ENCODE data around the gene HOXC6.
"Not testable (repeated sequence)": the region's sequence is repeated elsewhere in the genome, so short reads cannot be mapped to it uniquely, and the experiment has no call there.

The HOXC6 gene

DNA sequence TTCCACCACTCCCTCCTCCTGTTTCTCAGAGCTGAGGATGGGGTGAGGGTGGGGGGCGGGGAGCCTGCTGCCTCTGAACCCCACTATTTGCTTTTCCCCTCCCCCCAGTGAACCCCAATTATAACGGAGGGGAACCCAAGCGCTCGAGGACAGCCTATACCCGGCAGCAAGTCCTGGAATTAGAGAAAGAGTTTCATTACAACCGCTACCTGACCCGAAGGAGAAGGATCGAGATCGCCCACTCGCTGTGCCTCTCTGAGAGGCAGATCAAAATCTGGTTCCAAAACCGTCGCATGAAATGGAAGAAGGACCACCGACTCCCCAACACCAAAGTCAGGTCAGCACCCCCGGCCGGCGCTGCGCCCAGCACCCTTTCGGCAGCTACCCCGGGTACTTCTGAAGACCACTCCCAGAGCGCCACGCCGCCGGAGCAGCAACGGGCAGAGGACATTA, 26.5 kb downstream of the HOXC6 start:
- no peak for DNase-seq (ENCODE audit: low read depth in 2 of 2)

DNA sequence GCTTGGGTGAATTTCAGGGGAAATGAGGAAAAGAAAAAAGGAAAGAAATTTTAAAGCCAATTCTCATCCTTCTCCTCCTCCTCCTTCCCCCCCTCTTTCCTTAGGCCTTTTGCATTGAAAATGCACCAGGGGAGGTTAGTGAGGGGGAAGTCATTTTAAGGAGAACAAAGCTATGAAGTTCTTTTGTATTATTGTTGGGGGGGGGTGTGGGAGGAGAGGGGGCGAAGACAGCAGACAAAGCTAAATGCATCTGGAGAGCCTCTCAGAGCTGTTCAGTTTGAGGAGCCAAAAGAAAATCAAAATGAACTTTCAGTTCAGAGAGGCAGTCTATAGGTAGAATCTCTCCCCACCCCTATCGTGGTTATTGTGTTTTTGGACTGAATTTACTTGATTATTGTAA, 27.3 kb downstream of the HOXC6 start:
- DNase-seq (ENCODE audit: low read depth in 2 of 2): no peak

DNA sequence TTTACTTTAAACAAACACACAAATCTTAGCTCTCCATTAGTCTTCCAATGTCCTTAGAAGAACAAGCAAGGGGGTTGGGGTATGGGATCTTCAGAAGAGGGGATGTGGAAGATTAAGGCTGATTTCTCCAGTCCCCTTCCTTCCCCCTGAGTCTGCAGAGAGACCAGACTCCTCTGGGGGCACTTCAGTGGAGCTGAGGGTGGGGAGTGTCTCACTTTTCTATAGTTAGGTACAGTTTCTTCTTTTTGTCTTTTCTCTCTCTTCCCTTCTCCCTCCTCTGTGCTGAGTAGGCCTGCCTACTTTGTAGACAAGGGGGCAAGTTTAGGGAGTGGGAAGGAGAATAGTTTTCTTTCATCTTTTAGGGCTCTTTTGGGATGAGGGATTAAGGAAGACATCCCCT, 27.9 kb downstream of the HOXC6 start:
- DNase-seq (ENCODE audit: low read depth in 2 of 2): no peak

DNA sequence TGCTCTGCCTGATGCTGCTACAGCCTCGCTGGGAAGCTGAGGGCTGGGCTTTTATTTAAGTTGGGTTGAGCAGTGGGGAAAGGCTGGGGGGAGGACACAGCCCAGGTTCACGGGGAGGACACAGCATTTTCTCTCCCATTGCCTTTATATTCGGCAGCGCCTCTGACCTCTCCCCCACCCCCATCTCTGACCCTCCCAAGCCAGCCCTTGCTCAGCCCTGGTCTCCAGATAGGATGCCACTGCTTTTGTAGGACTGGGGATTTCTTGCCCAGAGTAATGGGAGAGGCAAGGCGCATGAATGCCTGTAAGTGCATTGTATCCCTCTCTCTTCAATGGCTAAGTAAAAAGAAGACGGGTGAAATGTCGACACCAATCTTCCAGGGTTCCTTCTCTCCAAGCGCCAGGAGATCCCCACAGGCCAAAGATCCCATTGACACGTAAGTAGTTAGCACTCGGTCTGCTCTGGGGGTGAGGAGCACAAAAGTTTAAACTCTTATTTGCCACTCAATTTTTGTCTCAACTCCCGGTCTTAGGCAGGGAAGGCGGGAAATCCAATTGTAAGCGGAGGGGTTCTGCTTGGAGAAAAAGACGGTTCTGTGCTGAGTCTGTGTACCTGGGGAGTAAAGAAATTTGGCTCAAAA, 30.0 kb downstream of the HOXC6 start:
- no peak for DNase-seq (ENCODE audit: low read depth in 2 of 2)

DNA sequence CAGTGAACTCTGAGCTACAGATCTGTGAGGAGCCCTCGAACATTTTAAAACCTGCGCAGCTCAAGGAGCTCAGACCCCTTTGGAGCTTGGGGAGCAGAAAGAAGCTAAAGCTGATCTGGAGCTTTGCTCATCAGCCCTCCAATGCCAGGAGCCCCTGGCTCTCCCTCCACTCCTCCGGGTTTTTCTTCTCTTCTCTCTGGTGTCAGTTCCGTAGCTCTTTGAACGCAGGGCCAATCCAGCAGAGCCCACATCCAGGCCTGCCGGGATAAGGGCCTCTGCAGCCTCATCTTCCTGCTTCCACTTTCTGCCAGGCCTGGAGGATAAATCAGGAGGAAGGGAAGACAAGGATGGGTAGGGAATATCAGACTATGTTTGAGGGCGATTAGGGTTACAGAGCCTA, 31.4 kb downstream of the HOXC6 start:
- no peak for DNase-seq (ENCODE audit: low read depth in 2 of 2)

DNA sequence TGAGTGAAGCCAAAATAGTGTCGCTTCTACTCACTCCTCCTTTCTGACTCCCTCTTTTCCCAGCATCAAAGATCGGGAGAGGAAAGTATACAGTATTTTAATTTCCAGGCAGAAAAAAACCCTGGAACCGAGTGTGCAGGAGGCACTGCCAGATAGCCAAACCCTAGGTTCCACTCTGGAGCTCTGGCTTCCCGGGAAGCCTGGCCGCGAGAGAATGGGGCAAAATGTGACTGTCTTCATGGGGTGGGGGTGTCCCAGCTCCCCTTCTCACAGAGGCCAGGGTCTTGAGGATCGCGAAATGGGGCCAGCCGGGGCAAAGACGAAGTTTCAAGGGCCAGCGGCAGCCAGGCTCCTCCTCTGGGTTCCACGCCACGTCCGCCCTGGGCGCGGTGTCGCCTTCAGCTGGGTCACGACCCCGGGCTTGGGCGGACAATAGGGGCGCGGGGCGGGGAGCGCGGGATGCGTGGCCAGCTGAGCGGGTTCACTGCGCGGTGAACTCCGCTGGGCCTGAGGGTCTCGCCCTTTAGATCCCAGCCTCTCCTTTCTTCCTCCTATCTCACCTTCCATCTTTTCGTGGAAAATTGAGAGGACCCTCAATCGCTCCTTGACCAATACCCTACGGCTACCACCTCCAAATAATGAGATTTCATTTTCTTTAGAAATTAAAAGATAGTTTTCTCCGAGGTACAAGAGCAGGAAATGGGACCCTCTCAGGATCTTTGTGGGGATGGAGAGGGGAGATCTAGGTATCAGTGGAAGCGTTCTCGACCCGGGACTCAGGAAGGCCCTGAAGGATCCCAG, 32.1 kb downstream of the HOXC6 start:
- DNase-seq (ENCODE audit: low read depth in 2 of 2): no peak

DNA sequence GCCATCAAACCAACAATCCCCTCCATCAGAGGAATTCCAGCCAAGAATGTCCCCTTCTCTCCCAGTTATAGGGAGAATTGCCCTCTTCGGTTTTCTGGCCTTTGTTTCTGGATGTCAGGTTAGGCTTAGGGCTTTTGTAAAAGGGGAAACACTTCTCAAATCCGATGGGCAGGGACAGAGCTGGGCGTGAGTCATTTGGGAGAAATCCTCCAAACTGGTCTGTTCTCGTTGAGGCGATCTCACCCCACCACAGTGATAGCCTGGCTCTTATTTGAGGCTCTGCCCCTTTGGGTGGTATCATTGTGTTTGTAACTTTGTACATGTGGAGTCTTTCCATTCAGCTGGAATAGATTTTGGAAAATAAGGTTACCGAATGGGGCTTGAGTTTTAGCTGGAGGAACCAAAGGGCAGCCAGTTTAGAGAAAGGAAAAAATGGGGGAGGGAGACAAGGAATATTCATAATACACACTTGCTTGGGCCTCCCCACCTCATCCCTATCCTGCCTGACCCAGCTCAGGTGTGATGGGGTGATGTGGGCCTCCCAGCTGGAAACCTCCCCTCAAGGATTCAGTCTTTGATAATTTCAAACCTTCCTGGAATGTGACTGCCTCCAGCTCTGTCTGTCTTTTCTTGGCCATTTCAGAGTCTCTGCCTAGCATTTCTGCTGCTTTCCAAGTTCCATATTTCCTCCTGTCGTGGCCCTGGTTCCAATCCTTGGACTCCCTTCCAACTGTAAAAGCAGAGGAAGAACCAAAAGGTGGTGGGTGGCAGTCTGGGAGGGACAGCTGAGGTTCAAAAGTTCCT, 32.9 kb downstream of the HOXC6 start:
- no peak for DNase-seq (ENCODE audit: low read depth in 2 of 2)

DNA sequence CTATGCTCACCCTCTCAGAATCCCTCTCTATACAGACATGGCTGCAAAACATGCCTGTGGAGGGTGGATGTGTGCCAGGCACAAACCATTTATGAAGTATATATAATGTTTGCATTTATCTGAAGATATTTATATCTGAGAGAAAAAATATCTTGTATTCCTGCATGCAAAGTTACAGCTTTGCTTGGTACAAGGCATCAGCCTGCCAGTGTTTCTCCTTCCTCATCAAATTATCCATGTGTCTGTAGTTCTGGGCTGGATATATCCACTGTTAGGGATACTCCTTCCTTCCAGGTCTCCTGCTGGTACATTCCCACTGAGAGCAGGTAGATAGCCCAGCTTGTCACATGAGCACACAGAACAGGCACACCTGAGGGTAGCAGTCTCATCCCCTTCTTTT, 37.4 kb downstream of the HOXC6 start:
- DNase-seq (ENCODE audit: low read depth in 2 of 2): no peak

DNA sequence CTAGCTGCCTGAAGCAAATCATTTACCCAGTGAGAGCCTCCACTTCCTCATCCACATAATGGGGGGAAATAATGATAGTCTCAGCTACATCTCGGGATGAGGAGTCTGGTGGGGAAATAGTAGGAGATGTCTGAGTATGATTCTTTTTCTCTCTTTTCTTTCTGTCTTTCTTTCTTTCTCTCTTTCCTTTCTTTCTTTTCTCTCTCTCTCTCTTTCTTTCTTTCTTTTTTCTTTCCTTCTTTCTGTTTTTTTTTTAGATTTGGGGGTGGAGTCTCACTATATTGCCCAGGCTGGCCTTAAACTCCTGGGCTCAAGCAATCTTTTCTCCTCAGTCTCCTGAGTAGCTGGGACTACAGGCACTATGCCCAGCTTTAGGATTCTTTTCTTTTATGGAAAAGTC, 38.2 kb downstream of the HOXC6 start:
- no peak for DNase-seq (ENCODE audit: low read depth in 2 of 2)

DNA sequence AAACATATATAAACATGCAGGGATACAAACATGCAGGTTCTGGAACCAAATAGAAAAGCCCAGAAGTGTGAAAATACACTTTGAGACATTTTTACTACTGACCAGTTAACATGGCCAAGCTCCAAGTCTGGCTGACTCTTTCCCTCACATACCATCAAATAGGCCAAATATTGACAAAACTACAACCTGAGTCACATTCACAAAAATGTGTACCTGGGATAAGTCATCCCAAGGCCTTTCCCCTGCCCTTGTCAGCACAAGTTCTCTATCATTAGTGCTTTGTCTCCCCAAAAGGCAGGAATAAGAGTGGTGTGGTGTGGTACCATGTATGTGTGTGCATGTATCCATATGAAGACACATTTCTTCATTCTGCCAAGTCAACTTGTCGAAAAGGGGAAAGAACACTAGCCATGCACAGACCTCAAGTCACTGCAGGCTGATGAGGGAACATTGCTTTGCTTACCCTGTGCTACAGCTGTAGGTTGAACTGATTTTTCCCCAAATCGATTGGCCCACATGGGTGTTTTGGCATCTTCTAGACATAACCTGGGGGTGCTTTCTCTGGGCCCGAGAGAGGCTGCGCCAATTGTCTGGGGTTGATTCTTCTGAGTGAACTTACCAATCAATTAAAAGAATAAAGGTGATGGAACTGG, 40.3 kb downstream of the HOXC6 start:
- no peak for DNase-seq (ENCODE audit: low read depth in 2 of 2)

DNA sequence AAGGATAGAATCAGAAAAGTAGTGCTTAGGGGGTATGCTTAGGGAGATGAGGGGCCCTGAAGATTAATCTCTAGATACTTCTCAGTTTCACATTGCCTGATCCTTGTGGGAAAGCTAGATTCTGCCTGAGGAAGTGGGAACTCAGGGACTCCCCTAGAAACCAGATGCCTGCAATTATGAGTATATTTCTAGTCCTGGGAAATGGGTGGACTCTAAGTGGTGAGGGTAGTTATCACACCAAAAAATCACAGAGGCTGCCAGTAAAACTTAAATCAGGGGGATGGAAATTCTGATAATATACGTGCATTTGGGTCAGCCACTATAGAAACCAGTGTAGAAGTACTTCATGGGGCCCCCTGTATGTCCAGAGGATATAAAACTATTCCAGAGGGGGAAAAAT, 43.7 kb downstream of the HOXC6 start:
- no peak for DNase-seq (ENCODE audit: low read depth in 2 of 2)

DNA sequence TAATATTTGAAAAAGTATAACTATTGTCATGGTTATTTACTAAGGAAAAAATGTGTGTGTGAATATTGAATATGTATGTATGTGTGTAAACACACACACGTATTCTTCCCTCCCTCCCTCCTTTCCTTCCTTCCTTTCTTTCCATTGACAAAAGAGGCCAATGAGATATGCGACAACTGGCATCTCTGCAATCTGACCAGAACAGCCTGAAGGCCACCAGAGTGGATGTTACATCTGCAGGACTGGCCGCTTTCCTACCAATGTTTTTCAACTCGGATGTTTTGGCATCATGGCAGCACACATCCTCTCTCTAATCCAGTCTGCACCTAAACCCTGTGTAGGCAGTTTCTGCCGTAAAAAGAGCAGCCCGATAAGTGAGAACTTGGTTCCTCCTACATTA, 46.1 kb downstream of the HOXC6 start:
- no peak for DNase-seq (ENCODE audit: low read depth in 2 of 2)

DNA sequence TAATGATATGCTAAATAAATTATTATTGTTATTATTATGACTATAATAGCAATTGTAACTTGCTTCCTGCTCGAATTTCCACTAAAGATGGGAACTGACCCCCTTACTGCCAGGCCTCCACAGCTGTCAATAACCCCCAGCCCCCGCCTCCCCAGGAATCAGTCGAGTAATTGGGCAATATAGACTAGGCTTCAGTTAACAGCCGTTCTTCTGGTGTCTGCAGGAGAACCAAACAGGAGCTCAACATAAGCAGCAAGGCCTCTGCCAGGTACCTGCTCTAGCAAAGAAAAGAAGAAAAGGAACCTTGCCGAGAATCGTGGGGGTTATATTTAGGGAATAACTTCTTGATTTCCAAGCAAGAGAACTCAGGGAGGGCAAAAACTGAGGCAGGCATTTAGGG, 47.2 kb downstream of the HOXC6 start:
- no peak for DNase-seq (ENCODE audit: low read depth in 2 of 2)

DNA sequence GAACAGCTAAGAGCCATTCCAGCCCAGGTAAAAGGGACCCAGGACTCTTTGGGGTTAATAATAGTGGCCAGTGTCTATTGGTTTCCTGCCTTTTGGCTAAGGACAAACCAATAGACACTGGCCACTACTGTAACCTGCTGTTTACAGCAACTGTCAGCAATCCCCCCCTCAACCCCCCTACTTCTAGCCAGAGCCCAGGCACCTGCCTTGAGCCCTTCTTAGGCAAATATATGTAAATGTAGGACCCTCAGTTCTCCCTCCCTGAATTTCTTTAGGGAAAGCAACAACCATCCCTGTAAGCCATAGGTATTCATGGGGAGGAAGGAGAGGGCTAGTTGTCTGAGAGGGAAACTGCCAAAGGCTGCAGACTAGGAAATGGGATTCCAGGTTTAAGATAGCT, 47.7 kb downstream of the HOXC6 start:
- no peak for DNase-seq (ENCODE audit: low read depth in 2 of 2)

DNA sequence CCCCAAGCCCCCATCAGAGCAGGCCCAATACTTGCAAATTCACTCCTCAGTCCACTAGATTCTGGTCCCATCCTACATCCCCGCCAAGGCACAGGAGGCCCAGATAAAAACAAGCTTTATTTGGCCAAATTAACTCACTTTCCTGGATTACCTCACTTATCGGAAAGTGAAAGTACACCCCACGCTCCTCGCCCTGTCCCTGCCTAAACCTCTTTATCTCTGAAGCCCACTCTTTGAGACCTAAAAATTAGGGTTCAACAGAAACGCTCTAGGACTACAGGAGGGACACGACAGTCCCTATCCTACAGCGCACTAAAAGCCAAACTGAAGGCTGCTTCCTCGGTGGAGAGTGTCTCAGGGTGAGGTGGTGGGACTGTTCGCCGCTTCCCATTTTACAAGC, 49.6 kb downstream of the HOXC6 start:
- DNase-seq (ENCODE audit: low read depth in 2 of 2): not testable (repeated sequence)

DNA sequence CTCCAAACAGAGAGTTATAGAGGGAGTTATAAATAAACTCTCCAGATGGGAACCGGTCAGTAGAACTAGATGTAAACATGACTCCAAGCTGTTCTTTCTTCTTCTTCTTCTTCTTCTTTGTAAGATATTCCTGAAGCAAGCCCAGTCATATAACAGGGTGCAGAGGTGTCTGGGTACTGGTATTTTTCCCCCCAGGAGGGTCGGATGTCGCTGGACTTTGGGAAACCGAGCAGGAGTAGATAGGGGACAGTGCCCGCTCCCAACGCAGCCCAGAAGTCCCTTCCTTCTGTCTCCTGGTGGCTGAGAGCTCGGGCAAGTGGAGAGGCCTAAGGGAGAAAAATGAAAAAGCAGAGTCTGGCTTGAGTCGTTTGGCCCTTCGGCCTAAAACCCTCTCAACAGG, 50.9 kb downstream of the HOXC6 start:
- not testable (repeated sequence) for DNase-seq (ENCODE audit: low read depth in 2 of 2)
